ENCODE results near the gene ISLR.

Gene ISLR

DNA sequence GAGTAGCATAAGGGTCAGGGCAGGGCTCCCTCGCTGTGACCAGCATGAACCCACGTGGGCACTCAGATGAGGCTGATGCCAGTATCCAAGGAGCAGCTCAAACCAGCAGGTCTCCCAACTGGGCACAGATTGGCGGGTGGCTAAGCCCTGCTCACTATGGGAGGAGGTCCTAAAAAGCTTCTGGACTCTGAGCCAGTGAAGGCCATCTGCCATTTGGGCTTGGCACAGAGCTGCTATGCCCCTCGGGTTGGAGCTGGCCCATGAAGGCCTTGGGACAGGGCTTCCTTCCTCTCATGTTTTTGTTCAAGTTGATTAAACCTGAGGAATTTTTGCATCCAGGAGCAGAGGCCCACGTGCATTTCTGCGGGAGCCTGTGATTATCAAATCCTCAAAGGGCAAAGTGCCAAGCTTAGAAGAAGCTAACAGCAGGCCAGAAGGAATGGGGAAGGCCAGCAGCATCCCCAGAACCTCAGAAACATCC is 33.3 kb downstream of the ISLR start:
- H3K27me3 ChIP-seq (replicated peaks; ENCODE audit: control insufficient read depth, insufficient read depth, low read length) = no peaks in the 10 kb centered on the region
- TF ChIP-seq, protein P1, sequence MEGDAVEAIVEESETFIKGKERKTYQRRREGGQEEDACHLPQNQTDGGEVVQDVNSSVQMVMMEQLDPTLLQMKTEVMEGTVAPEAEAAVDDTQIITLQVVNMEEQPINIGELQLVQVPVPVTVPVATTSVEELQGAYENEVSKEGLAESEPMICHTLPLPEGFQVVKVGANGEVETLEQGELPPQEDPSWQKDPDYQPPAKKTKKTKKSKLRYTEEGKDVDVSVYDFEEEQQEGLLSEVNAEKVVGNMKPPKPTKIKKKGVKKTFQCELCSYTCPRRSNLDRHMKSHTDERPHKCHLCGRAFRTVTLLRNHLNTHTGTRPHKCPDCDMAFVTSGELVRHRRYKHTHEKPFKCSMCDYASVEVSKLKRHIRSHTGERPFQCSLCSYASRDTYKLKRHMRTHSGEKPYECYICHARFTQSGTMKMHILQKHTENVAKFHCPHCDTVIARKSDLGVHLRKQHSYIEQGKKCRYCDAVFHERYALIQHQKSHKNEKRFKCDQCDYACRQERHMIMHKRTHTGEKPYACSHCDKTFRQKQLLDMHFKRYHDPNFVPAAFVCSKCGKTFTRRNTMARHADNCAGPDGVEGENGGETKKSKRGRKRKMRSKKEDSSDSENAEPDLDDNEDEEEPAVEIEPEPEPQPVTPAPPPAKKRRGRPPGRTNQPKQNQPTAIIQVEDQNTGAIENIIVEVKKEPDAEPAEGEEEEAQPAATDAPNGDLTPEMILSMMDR (IDR thresholded peaks at IDR 0.05; ENCODE audit: insufficient read depth, low read length, poor library complexity, severe bottlenecking) = no peak

DNA sequence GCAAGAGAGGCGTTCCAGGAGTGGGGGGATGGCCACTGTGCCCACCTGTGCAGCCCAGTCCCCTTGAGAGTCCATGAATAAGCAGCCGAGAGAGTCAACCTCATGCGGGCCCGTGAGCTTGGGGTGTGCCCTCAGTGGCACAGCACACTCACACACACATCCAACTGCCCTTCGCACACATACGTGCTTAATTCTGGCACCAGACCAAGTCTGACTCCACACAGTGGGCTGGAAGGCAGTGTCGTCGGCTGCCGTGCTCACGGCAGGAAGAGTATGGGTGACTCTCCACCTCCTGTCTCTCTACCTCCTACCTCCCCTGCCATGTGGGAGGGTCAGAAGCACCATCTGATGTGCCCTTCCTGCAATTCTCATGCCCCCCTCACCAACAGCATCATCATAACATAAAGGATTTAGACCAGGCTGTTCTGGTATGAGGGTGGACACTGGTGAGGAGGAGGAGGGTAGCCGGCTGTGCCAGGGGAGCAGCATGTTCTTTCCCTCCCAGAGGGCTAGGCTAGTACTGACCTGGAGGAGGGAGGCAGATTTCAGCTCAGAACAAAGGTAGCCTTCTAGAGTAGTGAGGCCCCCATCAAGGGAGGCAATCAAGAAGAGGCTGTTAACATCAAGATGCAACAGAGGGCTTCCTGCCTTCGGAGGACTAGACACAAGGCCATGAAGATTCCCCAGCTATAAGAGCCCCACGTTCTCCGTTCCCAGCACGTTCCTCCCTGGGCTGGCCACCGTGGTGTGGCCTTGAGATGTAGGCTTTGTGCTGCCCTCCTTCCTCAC is 34.3 kb downstream of the ISLR start:
- no peak overlapping the region for H3K4me3 ChIP-seq (replicated peaks; ENCODE audit: low read depth, low read length)
- H3K36me3 ChIP-seq (ENCODE audit: control insufficient read depth, insufficient read depth, low read length) = no peaks in the 10 kb centered on the region
- DNase-seq (ENCODE audit: extremely low read depth, insufficient read length) = no peak
- H3K27me3 ChIP-seq (replicated peaks; ENCODE audit: control insufficient read depth, insufficient read depth, low read length) = no peaks in the 10 kb centered on the region
- TF ChIP-seq, protein P1 (IDR thresholded peaks at IDR 0.05; ENCODE audit: insufficient read depth, low read length, poor library complexity, severe bottlenecking) = no peak

More for the DNA sequence above, 33.3 kb downstream of the ISLR start:
- Histone ChIP-seq H3K36me3 (ENCODE audit: control insufficient read depth, insufficient read depth, low read length) (no peaks in the 10 kb centered on the region), H3K4me3 (replicated peaks; ENCODE audit: low read depth, low read length) (no peak overlapping the region)
- no peak for DNase-seq (ENCODE audit: extremely low read depth, insufficient read length)

DNA sequence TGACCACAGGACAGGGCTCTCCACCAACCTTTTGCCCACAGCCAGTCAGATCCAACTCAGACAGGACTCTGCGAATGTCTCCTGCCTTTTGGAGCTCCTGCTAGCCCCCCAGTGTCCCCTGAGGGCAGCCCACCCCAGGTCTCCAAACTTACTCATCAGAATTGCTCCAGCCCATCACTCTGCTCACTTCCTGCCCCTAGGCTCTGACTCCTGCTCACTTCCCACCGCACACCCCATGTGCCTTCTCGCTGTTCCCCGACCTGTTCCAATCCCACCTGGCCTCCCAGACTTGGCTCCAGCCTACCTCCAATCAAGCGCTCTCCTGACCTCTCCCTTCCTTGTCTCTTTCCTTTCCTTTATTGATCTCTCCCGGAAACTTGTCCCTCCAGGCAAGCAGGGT is 35.0 kb downstream of the ISLR start:
- Histone ChIP-seq H3K36me3 (ENCODE audit: control insufficient read depth, insufficient read depth, low read length) (no peaks in the 10 kb centered on the region), H3K4me3 (replicated peaks; ENCODE audit: low read depth, low read length) (no peak overlapping the region), H3K27me3 (replicated peaks; ENCODE audit: control insufficient read depth, insufficient read depth, low read length) (no peaks in the 10 kb centered on the region)
- DNase-seq (ENCODE audit: extremely low read depth, insufficient read length) = no peak
- TF ChIP-seq, protein P1 (IDR thresholded peaks at IDR 0.05; ENCODE audit: insufficient read depth, low read length, poor library complexity, severe bottlenecking) = no peak

- TF ChIP-seq, protein P1 (IDR thresholded peaks at IDR 0.05; ENCODE audit: insufficient read depth, low read length, poor library complexity, severe bottlenecking) = no peak
- DNase-seq (ENCODE audit: extremely low read depth, insufficient read length) = no peak
- Histone ChIP-seq H3K36me3 (ENCODE audit: control insufficient read depth, insufficient read depth, low read length) (no peaks in the 10 kb centered on the region), H3K4me3 (replicated peaks; ENCODE audit: low read depth, low read length) (no peak overlapping the region), H3K27me3 (replicated peaks; ENCODE audit: control insufficient read depth, insufficient read depth, low read length) (no peaks in the 10 kb centered on the region)
Measured at GRCh38 chr15:74208901-74209559, 35.5 kb downstream of the ISLR start.

DNA sequence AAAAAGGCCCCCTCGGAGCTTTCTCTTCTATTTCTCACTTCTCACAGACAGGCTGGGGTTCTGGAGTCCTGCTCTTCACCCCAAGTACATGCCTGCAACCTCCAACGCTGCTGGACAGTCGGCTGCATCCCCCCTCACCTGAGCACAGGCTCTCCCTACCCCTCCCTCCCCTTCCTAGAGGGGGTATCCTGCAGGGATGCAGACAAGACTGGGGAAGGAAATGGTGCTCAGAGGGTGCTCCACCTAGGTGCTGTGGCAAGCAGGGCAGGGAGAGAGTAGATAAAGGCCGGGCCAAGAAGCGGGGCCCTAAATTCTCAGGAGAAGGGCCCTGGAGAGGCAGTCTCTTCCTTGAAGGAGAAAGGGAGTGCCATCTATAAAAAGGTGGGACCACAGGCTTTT is 36.0 kb downstream of the ISLR start:
- H3K4me3 ChIP-seq (replicated peaks; ENCODE audit: low read depth, low read length) = no peak overlapping the region
- no peak for DNase-seq (ENCODE audit: extremely low read depth, insufficient read length)

More for the DNA sequence above, 36.0 kb downstream of the ISLR start:
- H3K27me3 ChIP-seq (replicated peaks; ENCODE audit: control insufficient read depth, insufficient read depth, low read length) = no peaks in the 10 kb centered on the region
- TF ChIP-seq, protein P1 (IDR thresholded peaks at IDR 0.05; ENCODE audit: insufficient read depth, low read length, poor library complexity, severe bottlenecking) = no peak
- no peaks in the 10 kb centered on the region for H3K36me3 ChIP-seq (ENCODE audit: control insufficient read depth, insufficient read depth, low read length)

Data from GM06990 (cell line).